Measurements from ENCODE around the gene NKRF. TPM values are rescaled to one million over a fixed set of nuclear protein-coding genes. Genes with fewer than 3 reads are reported as not detected.

The NKRF gene
- total RNA-seq, 4 donors from 2014 or later: 5.7 to 9.2 (median 6.0) TPM

DNA sequence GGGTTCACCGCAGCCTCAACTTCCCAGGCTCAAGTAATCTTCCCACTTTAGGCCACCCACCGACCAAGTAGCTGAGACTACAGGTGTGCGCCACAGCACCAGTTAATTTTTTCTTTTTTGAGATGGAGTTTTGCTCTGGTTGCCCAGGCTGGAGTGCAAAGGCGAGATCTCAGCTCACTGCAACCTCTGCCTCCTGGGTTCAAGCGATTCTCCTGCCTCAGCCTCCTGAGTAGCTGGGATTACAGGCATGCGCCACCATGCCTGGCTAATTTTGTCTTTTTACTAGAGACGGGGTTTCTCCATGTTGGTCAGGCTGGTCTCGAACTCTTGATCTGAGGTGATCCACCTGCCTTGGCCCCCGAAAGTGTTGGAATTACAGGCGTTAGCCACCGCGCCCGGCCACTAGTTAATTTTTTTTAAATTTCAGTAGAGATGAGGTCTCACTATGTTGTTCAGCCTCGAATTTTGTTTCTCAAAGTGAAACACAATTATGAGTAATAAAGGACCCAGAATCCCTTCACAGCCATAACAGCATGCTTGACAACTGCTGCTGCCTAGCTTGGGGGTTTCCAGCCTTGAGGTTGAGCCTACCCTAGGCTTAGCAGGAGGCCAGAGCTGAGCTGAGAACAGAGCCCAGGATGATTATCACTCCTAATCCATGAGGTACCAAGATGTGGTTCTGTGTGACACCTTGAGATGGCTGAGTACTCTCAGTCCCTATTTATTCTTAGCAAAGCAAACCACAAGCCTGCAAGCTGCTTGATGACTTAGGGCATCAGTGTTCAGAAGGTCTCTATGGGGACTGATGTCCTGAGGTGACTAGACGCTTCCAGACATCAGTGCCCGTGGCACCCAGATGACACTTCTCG lies 41.6 kb upstream of the NKRF start:
- H3K4me1 ChIP-seq: no peaks in the 10 kb centered on the region
- no peaks in the 10 kb centered on the region for H3K27me3 ChIP-seq
- no peak overlapping the region for H3K4me3 ChIP-seq
- H3K27ac ChIP-seq: no peak overlapping the region
- TF ChIP-seq POLR2A (IDR thresholded peaks at IDR 0.05): no peak
- peaks cover 0 to 36% of the 10 kb centered on the region in 2 donors for H3K36me3 ChIP-seq
- 85 to 87% methylated on average over 3 to 5 of the region's 17 CpGs for WGBS, 2 donors (ENCODE audit: low coverage in 1 of 2)
- no peaks in the 10 kb centered on the region for H3K9me3 ChIP-seq
- ATAC-seq: no peak

DNA sequence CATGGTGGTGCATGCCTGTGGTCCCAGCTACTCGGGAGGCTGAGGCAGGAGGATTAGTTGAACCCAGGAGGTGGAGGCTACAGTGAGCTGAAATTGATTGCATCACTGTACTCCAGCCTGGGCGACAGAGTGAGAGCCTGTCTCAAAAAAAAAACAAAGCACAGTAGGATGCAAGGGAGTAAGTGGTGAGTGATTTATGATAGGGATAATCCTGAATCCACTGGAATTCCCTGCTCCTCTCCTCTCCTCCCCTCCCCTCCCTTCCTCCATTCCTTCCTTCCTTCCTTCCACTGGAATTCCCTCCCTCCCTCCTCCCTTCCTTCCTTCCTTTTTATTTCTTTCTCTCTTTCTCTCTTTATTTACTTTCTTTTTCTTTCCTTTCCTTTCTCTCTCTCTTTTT lies 40.9 kb upstream of the NKRF start:
- Histone ChIP-seq H3K4me1 (no peaks in the 10 kb centered on the region), H3K36me3 (peaks cover 0 to 31% of the 10 kb centered on the region in 2 donors), H3K9me3 (no peaks in the 10 kb centered on the region), H3K27ac (no peak overlapping the region), H3K27me3 (no peaks in the 10 kb centered on the region), H3K4me3 (no peak overlapping the region)
- ATAC-seq: no peak
- 75% methylated on average over 2 of the region's 2 CpGs; no CpG with 5 or more reads in 1 of the 2 donors for WGBS, 2 donors (ENCODE audit: low coverage in 1 of 2)
- TF ChIP-seq, protein P1, sequence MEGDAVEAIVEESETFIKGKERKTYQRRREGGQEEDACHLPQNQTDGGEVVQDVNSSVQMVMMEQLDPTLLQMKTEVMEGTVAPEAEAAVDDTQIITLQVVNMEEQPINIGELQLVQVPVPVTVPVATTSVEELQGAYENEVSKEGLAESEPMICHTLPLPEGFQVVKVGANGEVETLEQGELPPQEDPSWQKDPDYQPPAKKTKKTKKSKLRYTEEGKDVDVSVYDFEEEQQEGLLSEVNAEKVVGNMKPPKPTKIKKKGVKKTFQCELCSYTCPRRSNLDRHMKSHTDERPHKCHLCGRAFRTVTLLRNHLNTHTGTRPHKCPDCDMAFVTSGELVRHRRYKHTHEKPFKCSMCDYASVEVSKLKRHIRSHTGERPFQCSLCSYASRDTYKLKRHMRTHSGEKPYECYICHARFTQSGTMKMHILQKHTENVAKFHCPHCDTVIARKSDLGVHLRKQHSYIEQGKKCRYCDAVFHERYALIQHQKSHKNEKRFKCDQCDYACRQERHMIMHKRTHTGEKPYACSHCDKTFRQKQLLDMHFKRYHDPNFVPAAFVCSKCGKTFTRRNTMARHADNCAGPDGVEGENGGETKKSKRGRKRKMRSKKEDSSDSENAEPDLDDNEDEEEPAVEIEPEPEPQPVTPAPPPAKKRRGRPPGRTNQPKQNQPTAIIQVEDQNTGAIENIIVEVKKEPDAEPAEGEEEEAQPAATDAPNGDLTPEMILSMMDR (IDR thresholded peaks at IDR 0.05): no peak
- TF ChIP-seq EP300 (IDR thresholded peaks at IDR 0.05): no peak

DNA sequence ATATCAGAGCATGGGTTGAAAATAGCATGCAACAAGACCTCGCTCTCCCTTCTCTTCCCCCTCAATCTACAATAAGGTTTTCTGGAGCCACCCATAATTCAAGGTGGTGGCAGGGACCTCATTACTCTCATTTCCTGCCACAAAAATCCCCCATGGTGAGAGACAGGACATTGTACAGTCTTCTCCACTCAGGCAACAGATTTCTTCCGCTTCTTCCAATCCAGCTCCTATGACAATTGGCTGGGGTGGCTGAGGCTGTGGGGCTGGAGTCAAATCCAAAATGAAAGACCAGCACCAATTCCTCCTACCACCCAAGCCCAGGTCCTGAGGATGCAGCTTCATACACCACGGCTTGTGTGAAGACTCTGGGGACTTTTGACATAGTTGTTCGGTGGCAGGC lies 40.3 kb upstream of the NKRF start:
- 94% methylated on average over 3 of the region's 4 CpGs; no CpG with 5 or more reads in 1 of the 2 donors for WGBS, 2 donors (ENCODE audit: low coverage in 1 of 2)
- H3K4me3 ChIP-seq: no peak overlapping the region

DNA sequence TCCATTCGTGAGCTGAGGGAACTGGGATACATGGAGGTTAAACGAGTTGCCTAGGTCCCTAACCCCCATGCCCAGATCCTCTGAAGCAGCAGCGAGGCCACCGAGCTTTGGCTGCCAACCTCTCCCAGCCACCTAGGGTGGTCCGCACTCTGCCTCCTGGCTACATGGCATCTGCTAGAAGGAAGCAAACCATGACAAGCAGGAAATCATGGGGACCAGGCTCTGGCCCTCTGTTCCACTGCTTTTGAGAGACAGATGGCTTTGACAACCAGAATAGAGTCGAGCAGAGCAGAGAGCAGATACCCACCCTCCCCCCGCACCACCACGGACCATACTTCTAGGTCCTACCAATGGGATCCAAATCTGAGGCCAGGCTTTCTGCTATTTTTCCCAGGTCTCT lies 37.5 kb upstream of the NKRF start:
- no peak overlapping the region for H3K27ac ChIP-seq
- no peak for ATAC-seq
- WGBS, 2 donors (ENCODE audit: low coverage in 1 of 2): no CpG with 5 or more reads among the region's 8 CpGs
- no peaks in the 10 kb centered on the region for H3K4me1 ChIP-seq
- H3K36me3 ChIP-seq: peaks cover 0 to 19% of the 10 kb centered on the region in 2 donors
- no peak overlapping the region for H3K4me3 ChIP-seq
- TF ChIP-seq POLR2AphosphoS5 (IDR thresholded peaks at IDR 0.05) (no peak), POLR2A (IDR thresholded peaks at IDR 0.05) (no peak), EP300 (IDR thresholded peaks at IDR 0.05) (no peak)
- TF ChIP-seq, protein P1 (IDR thresholded peaks at IDR 0.05): no peak
- no peaks in the 10 kb centered on the region for H3K9me3 ChIP-seq
- H3K27me3 ChIP-seq: no peaks in the 10 kb centered on the region

More for the DNA sequence above, 40.3 kb upstream of the NKRF start:
- Histone ChIP-seq H3K27ac (no peak overlapping the region), H3K4me1 (no peaks in the 10 kb centered on the region), H3K27me3 (no peaks in the 10 kb centered on the region), H3K9me3 (no peaks in the 10 kb centered on the region), H3K36me3 (peaks cover 0 to 29% of the 10 kb centered on the region in 2 donors)
- ATAC-seq: no peak
- TF ChIP-seq EP300 (IDR thresholded peaks at IDR 0.05): no peak
- no peak for TF ChIP-seq POLR2AphosphoS5 (IDR thresholded peaks at IDR 0.05)
- no peak for TF ChIP-seq POLR2A (IDR thresholded peaks at IDR 0.05)
- TF ChIP-seq, protein P1 (IDR thresholded peaks at IDR 0.05): no peak

DNA sequence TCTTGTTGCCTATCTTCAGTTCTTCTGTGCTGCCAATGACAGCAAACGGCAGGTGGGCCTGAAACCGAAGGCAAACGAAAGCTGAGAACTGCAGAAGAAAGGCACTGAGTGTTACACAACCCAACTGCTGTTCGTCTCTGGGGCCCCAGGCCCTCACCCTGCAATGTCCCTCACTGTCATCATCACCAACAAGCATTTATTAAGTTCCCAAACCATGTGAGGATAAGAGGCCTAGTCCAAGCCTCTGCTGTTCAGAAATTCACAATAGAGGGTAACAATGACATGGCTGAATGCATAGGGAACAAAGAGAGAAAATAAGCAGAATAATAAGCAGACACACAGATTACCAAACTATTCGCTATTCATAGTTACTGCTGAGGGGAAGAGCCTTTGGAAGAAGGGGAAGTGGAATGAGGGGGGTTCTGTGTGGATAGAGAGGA lies 34.5 kb upstream of the NKRF start:
- no peak for TF ChIP-seq POLR2AphosphoS5 (IDR thresholded peaks at IDR 0.05)
- TF ChIP-seq POLR2A (IDR thresholded peaks at IDR 0.05): no peak
- TF ChIP-seq, protein P1 (IDR thresholded peaks at IDR 0.05): no peak
- no peak for TF ChIP-seq EP300 (IDR thresholded peaks at IDR 0.05)
- peaks cover 0 to 30% of the 10 kb centered on the region in 2 donors for H3K36me3 ChIP-seq
- H3K4me1 ChIP-seq: no peaks in the 10 kb centered on the region
- no peak overlapping the region for H3K27ac ChIP-seq
- H3K4me3 ChIP-seq: no peak overlapping the region
- WGBS, 2 donors (ENCODE audit: low coverage in 1 of 2): 71 to 100% methylated on average over 1 to 5 of the region's 5 CpGs
- no peak for ATAC-seq
- H3K9me3 ChIP-seq: no peaks in the 10 kb centered on the region
- no peaks in the 10 kb centered on the region for H3K27me3 ChIP-seq

Data from gastroesophageal sphincter (tissue), 4 donors.